Measurements from ENCODE around the gene MMP24OS.

GRCh38 chr20:35273449-35274171 is 4.3 kb downstream of the MMP24OS start:
- TF ChIP-seq CTCF (IDR thresholded peaks at IDR 0.05) (no peak), POLR2A (IDR thresholded peaks at IDR 0.05) (no peak)
